Activated T-cell treated with anti-CD3 and anti-CD28 coated beads, Interleukin-2, amount 50 U/mL, for 72 hours (primary cell): ENCODE results near the gene CCDC90B. TPM values are rescaled to one million over a fixed set of nuclear protein-coding genes. Genes with fewer than 3 reads are reported as not detected.

Source experiments
- ATAC-seq, 2 donors: fragments of 150-1000 bp; cut with Tn5 transposase; replicated peaks in 1 of 2; 2 replicates each; pipeline ENCODE4 v1.10.0; 2021; ENCODE audit warnings: moderate library complexity in 2 of 2, mild to moderate bottlenecking in 1 of 2
- DNase-seq, 2 donors: peaks; one replicate each; pipeline ENCODE4 v3.0.0; 2021 to 2022; ENCODE audit warnings: mixed read lengths in 1 of 2
- H3K27ac Mint-ChIP-seq: one replicate; pipeline ENCODE4 v1.8.0; 2022; ENCODE audit warnings: mild to moderate bottlenecking, moderate library complexity, mixed read lengths
- H3K27me3 Mint-ChIP-seq: one replicate; pipeline ENCODE4 v1.8.0; 2022; ENCODE audit warnings: low read depth, mixed read lengths
- H3K36me3 Mint-ChIP-seq, 2 donors: one replicate each; pipeline ENCODE4 v1.8.0; 2022; ENCODE audit warnings: mixed read lengths in 2 of 2, mild to moderate bottlenecking in 1 of 2; ENCODE audit not compliant: insufficient read depth in 2 of 2
- H3K4me1 Mint-ChIP-seq: one replicate; pipeline ENCODE4 v1.8.0; 2022; ENCODE audit warnings: low read depth, mixed read lengths
- H3K4me3 Mint-ChIP-seq, 2 donors: one replicate each; pipeline ENCODE4 v1.8.0; 2022; ENCODE audit warnings: mild to moderate bottlenecking in 2 of 2, mixed read lengths in 2 of 2, moderate library complexity in 2 of 2
- H3K9me3 Mint-ChIP-seq, 2 donors: one replicate each; pipeline ENCODE4 v1.8.0; 2022; ENCODE audit warnings: mixed read lengths in 2 of 2
- total RNA-seq, 2 donors: library from RNA; stranded (reverse); gene quantifications; one replicate each; pipeline ENCODE4 v1.2.3, GENCODE V29; 2022

CCDC90B gene
- total RNA-seq, 2 donors from 2014 or later = 38.8 to 43.2 TPM

DNA sequence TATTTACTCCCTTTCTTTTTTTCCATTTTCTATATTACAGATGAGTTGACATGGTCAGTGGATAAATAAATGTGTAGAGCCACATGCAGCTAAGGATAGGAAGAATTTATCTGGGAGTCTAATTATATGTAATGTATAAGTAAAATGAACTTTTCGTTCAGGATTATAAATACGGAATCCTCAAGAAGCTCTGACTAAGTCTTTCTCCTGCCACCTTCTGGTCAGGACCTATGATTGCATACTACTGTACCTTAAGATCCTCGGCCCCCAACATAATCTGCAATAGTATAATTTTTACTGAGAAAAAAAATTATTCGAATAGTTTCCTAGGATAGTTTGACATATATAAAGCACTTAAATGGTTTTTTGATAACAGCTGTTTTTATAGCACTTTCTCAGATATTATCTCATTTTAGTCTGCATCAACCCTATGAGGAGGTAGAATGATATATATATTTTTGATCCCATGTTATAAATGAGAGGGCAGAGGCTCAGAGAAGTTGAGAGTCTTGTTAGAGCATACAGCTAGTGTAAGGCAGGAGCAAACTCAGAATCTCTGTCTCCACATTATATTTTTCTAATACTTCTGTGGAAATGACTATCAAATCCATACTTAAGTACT, 36.1 kb downstream of the CCDC90B start:
- H3K4me1 Mint-ChIP-seq = no peaks in the 10 kb centered on the region
- H3K27me3 Mint-ChIP-seq = no peaks in the 10 kb centered on the region
- ATAC-seq = peak; percentile 63
- H3K36me3 Mint-ChIP-seq = no peaks in the 10 kb centered on the region
- H3K27ac Mint-ChIP-seq = no peak overlapping the region
- DNase-seq = peak; percentile 3 to 6
- H3K9me3 Mint-ChIP-seq = no peaks in the 10 kb centered on the region
- no peak overlapping the region for H3K4me3 Mint-ChIP-seq

DNA sequence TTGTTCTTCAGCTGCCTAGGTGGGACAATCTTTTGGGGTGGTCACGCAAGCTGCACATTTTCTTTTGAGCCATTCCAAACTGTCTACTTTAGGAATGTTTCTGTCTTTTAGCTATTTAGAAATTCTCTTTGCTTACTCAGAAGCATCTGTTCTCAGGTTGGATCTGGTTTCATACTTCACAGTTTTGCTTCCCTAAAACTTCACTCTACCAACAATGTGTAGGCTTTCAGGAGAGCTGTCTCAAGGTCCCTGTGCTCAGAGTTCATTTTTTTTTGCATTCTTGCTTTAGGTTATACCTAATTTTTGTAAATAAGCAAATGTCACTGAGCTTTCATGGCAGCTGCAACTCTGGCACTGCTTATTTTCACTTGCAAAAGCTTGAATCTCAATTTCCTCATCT, 36.7 kb downstream of the CCDC90B start:
- no peaks in the 10 kb centered on the region for H3K36me3 Mint-ChIP-seq

DNA sequence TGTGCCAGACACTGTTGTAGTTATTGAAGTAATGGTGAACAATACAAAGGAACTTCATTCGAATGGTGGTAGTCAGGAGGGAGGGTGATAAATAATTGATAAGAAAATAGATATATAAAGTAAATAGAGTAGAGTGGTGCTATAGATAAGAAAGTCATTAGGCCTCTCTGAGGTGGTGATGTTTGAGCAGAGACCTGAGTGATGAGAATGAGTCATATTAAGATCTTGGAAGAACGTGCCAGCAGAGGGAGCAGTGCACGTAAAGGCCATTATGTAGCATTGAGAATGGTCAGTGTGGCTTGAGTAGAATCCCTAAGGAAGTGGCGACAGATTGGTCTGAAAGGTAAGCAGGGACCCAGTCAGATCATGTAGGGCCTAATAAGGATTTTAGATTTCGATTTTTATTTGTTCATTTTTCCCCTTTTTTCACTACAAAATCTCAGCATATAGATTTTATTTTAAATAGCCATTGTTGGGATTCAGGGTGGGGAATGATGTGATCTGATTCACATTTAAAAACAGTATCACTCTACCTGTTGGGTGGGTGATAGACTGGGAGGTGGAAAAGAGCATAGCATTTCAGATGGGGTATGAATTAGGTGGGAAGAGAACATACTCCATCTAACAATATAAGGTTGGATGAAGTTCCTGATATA, 44.7 kb downstream of the CCDC90B start:
- Mint-ChIP-seq H3K9me3 (no peaks in the 10 kb centered on the region), H3K27ac (no peak overlapping the region), H3K4me1 (no peaks in the 10 kb centered on the region), H3K36me3 (no peaks in the 10 kb centered on the region), H3K4me3 (no peak overlapping the region), H3K27me3 (no peaks in the 10 kb centered on the region)
- DNase-seq = peak in 1 of 2 donors; percentile 9
- ATAC-seq = peak in 1 of 2 donors; percentile 30

More for the DNA sequence above, 36.7 kb downstream of the CCDC90B start:
- Mint-ChIP-seq H3K27ac (no peak overlapping the region), H3K9me3 (no peaks in the 10 kb centered on the region), H3K4me1 (no peaks in the 10 kb centered on the region), H3K4me3 (no peak overlapping the region), H3K27me3 (no peaks in the 10 kb centered on the region)
- DNase-seq = no peak
- ATAC-seq = no peak

DNA sequence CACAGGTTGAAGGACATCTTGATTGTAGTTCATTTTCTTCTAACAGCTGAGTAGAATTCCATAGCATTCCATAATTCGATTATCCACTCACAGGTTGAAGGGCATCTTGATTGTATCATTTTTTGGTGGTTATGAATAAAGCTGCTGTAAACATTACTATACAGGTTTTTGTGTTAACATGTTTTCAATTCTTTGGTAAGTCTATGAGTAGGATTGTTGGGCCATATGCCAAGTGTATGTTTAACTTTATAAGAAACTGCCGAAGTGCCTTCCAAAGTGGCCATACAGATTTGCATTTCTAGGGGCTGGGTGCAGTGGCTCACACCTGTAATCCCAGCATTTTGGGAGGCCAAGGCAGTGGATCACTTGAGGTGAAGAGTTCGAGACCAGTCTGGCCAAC, 48.1 kb downstream of the CCDC90B start:
- DNase-seq = no peak
- no peaks in the 10 kb centered on the region for H3K4me1 Mint-ChIP-seq
- no peaks in the 10 kb centered on the region for H3K27me3 Mint-ChIP-seq
- H3K36me3 Mint-ChIP-seq = no peaks in the 10 kb centered on the region
- no peak overlapping the region for H3K4me3 Mint-ChIP-seq
- H3K9me3 Mint-ChIP-seq = no peaks in the 10 kb centered on the region
- H3K27ac Mint-ChIP-seq = no peak overlapping the region
- ATAC-seq = no peak

DNA sequence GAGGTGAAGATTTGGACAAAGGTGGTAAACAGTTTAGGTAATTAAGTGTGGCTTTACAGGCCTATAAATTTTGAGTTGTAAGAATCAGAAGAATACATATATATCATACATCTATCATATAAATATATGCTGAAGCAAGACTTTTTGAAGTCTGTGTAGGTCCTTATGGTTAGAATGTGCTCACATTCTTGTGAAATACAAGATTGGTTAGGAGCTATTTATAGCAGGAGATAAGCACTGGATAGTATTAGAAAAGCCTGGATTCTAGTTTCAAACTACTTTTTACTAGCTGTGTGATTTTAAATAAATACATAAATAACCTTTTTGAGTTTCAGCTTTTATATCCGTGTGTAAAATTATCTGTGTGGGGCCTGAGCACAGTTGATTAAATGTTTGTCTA, 50.3 kb downstream of the CCDC90B start:
- DNase-seq (no peak), ATAC-seq (no peak)
- no peaks in the 10 kb centered on the region for H3K36me3 Mint-ChIP-seq
- H3K9me3 Mint-ChIP-seq = no peaks in the 10 kb centered on the region
- no peak overlapping the region for H3K27ac Mint-ChIP-seq
- no peak overlapping the region for H3K4me3 Mint-ChIP-seq
- no peaks in the 10 kb centered on the region for H3K4me1 Mint-ChIP-seq
- no peaks in the 10 kb centered on the region for H3K27me3 Mint-ChIP-seq

DNA sequence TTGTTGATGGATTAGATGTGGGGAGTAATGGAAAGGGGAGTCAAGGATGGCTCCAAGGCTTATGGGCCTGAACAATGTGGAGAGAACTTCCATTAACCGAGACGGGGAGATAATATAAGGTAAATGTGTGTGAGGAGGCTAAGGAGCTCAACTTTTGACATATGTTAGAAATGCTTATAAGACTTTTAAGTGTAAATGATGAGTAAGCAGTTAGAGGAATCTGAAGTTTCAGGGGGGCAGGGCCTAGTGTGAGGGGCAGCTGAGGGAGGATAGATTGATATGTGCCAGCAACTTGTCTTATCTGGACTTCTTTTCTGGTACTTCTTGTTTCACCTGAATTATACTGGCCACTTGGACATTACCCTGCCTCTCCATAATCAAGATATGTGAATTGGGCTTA, 62.7 kb downstream of the CCDC90B start:
- Mint-ChIP-seq H3K27me3 (no peaks in the 10 kb centered on the region), H3K4me3 (no peak overlapping the region), H3K9me3 (no peaks in the 10 kb centered on the region), H3K36me3 (no peaks in the 10 kb centered on the region), H3K27ac (no peak overlapping the region), H3K4me1 (no peaks in the 10 kb centered on the region)
- ATAC-seq = no peak
- no peak for DNase-seq

DNA sequence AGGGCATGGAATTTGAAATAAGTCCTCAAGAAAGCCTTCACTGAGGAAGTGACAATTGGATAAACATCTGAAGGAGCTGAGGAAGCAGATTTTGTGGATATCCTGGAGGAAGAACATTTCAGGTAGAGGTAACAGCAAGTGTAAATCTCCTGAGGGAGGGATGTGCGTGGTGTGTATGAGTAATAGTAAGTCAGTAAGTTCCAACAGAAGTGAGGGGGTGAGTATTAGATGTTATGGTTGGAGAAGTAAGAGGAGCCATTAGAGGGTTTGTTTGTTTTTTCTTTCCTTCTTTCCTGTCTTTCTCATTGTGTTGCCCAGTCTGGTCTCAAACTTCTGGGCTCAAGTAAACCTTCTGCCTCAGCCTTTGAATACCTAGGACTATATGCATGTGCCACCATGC, 63.7 kb downstream of the CCDC90B start:
- Mint-ChIP-seq H3K4me1 (no peaks in the 10 kb centered on the region), H3K27ac (no peak overlapping the region), H3K36me3 (no peaks in the 10 kb centered on the region), H3K27me3 (no peaks in the 10 kb centered on the region), H3K4me3 (no peak overlapping the region), H3K9me3 (no peaks in the 10 kb centered on the region)
- DNase-seq (no peak), ATAC-seq (no peak)

DNA sequence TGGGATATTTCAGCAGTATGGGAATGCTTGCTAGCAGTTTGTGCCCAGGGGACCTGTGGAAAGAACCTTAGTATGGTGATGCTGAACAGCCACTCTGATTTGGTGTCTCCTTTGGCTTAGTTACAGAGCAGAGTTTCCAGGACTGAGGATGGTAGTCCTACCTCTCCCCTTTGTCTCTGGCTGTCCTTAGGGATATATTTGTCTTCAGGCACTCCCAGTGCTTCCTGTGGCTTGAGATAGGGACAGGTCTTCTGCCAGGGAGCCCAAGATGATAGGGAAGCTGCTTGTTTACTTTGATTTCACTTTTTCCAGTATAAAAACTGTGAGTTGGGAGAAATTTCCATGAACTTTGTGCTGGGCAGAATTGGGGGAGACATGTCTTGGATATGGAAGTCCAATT, 64.5 kb downstream of the CCDC90B start:
- Mint-ChIP-seq H3K36me3 (no peaks in the 10 kb centered on the region), H3K4me1 (no peaks in the 10 kb centered on the region), H3K9me3 (no peaks in the 10 kb centered on the region), H3K27me3 (no peaks in the 10 kb centered on the region), H3K27ac (no peak overlapping the region), H3K4me3 (no peak overlapping the region)
- DNase-seq (no peak), ATAC-seq (no peak)

DNA sequence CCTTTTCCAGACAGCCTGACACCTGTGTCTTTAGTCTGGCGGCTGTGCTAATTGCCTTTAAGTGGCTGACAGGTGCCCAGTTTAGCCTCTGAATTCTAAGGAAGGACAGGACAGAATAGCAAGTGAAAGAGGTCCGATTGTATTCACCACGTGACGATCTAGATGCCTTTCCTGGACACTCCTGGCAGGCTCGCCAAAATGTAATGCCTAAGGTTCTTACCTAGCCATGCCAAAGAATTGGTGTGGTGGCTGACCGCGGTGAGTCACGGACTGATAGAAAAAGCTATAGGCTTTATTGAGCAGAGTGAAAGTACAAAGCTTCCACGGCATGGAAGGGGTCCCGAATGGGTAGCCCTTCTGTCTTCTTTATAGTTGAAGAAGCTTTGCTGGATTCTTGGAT, 65.9 kb downstream of the CCDC90B start:
- Mint-ChIP-seq H3K36me3 (no peaks in the 10 kb centered on the region), H3K4me3 (no peak overlapping the region), H3K27me3 (no peaks in the 10 kb centered on the region), H3K27ac (no peak overlapping the region), H3K9me3 (no peaks in the 10 kb centered on the region), H3K4me1 (no peaks in the 10 kb centered on the region)
- ATAC-seq = no peak
- DNase-seq = no peak

DNA sequence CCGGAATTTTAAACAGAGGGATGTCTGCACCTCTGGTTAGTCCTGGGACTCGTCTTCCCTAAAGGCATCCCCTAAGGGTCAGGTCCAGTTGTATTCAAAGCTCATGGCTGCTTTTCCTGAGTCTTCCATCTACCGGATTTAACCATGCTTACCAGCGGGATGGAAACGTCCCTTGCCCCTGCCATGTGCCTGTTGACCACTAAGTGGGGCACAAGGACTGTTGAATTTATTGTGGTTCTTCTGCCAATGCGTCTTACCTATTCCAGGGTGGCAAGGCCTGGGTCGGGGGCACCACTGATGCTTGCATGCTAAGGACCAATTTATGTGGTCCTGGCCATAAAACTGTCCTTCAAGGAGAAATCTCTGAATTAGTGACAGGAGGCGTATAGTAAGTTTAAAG, 67.1 kb downstream of the CCDC90B start:
- Mint-ChIP-seq H3K27ac (no peak overlapping the region), H3K36me3 (peaks cover under 1 to 1% of the 10 kb centered on the region in 2 donors), H3K4me3 (no peak overlapping the region), H3K27me3 (no peaks in the 10 kb centered on the region), H3K4me1 (no peaks in the 10 kb centered on the region), H3K9me3 (no peaks in the 10 kb centered on the region)
- DNase-seq (no peak), ATAC-seq (no peak)

Other genes starting within 250 kb of the CCDC90B start
- 10 to 100 TPM; 15.3 to 19.0 TPM for gene RAB30, start 214.5 kb downstream of the CCDC90B start, total RNA-seq
- 10 to 100 TPM; 79.5 to 85.6 TPM for gene PCF11, start 129.2 kb downstream of the CCDC90B start, total RNA-seq
- 1 to 10 TPM; 4.9 to 6.6 TPM for gene ANKRD42, start 92.7 kb downstream of the CCDC90B start, total RNA-seq